ENCODE results near the gene EGFR. TPM values are rescaled to one million over a fixed set of nuclear protein-coding genes. Genes with fewer than 3 reads are reported as not detected.

Gene EGFR
- total RNA-seq, 1 experiment from 2014 or later = 94.1 TPM

GRCh38 chr7:55185941-55186609, 167.3 kb downstream of the EGFR start:
- peak; percentile 93 for DNase-seq (ENCODE audit: low read depth)

GRCh38 chr7:55187701-55188491, 169.1 kb downstream of the EGFR start:
- no peak for DNase-seq (ENCODE audit: low read depth)

GRCh38 chr7:55188590-55189138, 169.8 kb downstream of the EGFR start:
- no peak for DNase-seq (ENCODE audit: low read depth)

- no peak for DNase-seq (ENCODE audit: low read depth)
Measured at GRCh38 chr7:55189146-55189766, 170.4 kb downstream of the EGFR start.

GRCh38 chr7:55189878-55190436, 171.1 kb downstream of the EGFR start:
- DNase-seq (ENCODE audit: low read depth) = no peak

- DNase-seq (ENCODE audit: low read depth) = no peak
Measured at GRCh38 chr7:55190511-55191160, 171.8 kb downstream of the EGFR start.

GRCh38 chr7:55191161-55191925, 172.5 kb downstream of the EGFR start:
- DNase-seq (ENCODE audit: low read depth) = no peak

GRCh38 chr7:55191926-55192692, 173.3 kb downstream of the EGFR start:
- peak; percentile 70 for DNase-seq (ENCODE audit: low read depth)

- peak; percentile 63 for DNase-seq (ENCODE audit: low read depth)
Measured at GRCh38 chr7:55192723-55193122, 173.9 kb downstream of the EGFR start.

GRCh38 chr7:55193245-55193644, 174.4 kb downstream of the EGFR start:
- DNase-seq (ENCODE audit: low read depth) = no peak

- no peak for DNase-seq (ENCODE audit: low read depth)
Measured at GRCh38 chr7:55194522-55194921, 175.7 kb downstream of the EGFR start.

GRCh38 chr7:55198634-55199392, 180.0 kb downstream of the EGFR start:
- peak; percentile 13 for DNase-seq (ENCODE audit: low read depth)

GRCh38 chr7:55199418-55199817, 180.6 kb downstream of the EGFR start:
- no peak for DNase-seq (ENCODE audit: low read depth)

- no peak for DNase-seq (ENCODE audit: low read depth)
Measured at GRCh38 chr7:55200441-55200840, 181.6 kb downstream of the EGFR start.

- no peak for DNase-seq (ENCODE audit: low read depth)
Measured at GRCh38 chr7:55202150-55202913, 183.5 kb downstream of the EGFR start.

- no peak for DNase-seq (ENCODE audit: low read depth)
Measured at GRCh38 chr7:55203300-55203699, 184.5 kb downstream of the EGFR start.

- no peak for DNase-seq (ENCODE audit: low read depth)
Measured at GRCh38 chr7:55205124-55205955, 186.5 kb downstream of the EGFR start.

Data from LHCN-M2 (cell line).